Body of pancreas (tissue), 4 donors: ENCODE measurements around the gene GP1BB. TPM values are rescaled to one million over a fixed set of nuclear protein-coding genes. Genes with fewer than 3 reads are reported as not detected.

Experiments used
- ATAC-seq: fragments of 150-250 bp; one replicate; pipeline ENCODE4 v1.9.1; 2016
- DNase-seq, 4 donors: peaks; one replicate each; pipeline ENCODE4 v3.0.0-alpha.2; 2019
- H3K27ac ChIP-seq, 4 donors: fragments of 200-600 bp; sonication (generic); 1 replicate in 3 of 4; 2 replicates in 1 of 4; pipeline versions ENCODE4 v1.5.1 to v1.6.1; 2016 to 2019; ENCODE audit warnings: mild to moderate bottlenecking in 1 of 4, mixed read lengths in 1 of 4, moderate library complexity in 1 of 4
- H3K27me3 ChIP-seq, 2 donors: fragments of 200-600 bp; sonication (generic); one replicate each; pipeline ENCODE4 v1.6.0; 2016; ENCODE audit warnings: mild to moderate bottlenecking in 1 of 2
- H3K36me3 ChIP-seq, 2 donors: fragments of 200-600 bp; sonication (generic); replicated peaks in 1 of 2; 2 replicates each; pipeline ENCODE4 v1.5.1; 2016; ENCODE audit warnings: low read depth in 2 of 2; ENCODE audit not compliant: insufficient read depth in 1 of 2
- H3K4me1 ChIP-seq: fragments of 200-600 bp; sonication (generic); one replicate; pipeline ENCODE4 v1.6.0; 2016
- H3K4me3 ChIP-seq, 2 donors: fragments of 200-600 bp; sonication (generic); 1 replicate in 1 of 2; 2 replicates in 1 of 2; pipeline ENCODE4 v1.5.1; 2016 to 2019
- H3K9me3 ChIP-seq, 3 donors: fragments of 200-600 bp; sonication (generic); 1 replicate in 2 of 3; 2 replicates in 1 of 3; pipeline ENCODE4 v1.5.1; 2016
- POLR2A ChIP-seq, 3 donors: fragments of 450-650 bp; IDR thresholded peaks; one replicate each; pipeline ENCODE4 v1.6.1; 2016; ENCODE audit warnings: antibody characterized with exemption in 3 of 3, mild to moderate bottlenecking in 2 of 3
- WGBS, 2 donors: methylation state at CpG; one replicate each; pipeline ENCODE4 v1.1.5; 2017; 5-methylcytosine and 5-hydroxymethylcytosine counted together
- intact Hi-C: fragments of 100-400 bp; cut with DNase I; formaldehyde crosslinking; loops from one replicate; pipeline ENCODE4 v1.15.1; 2023
- total RNA-seq, 2 donors: library from RNA; depleted of rRNA; stranded (reverse); fragments of >200 nt; gene quantifications; one replicate each; pipeline ENCODE4 v1.1.0, GENCODE V29; 2016
- TF ChIP-seq, protein P1 (sequence below), 7 experiments: fragments of 450-650 bp in 4 of 7; fragments of 200-600 bp in 3 of 7; sonication (generic) in 3 of 7; IDR thresholded peaks; one replicate each; pipeline ENCODE4 v1.5.1; 2016 to 2019; ENCODE audit warnings: antibody characterized with exemption in 7 of 7

Gene GP1BB
- total RNA-seq, 2 donors from 2014 or later: 6.2 to 29.7 TPM

DNA sequence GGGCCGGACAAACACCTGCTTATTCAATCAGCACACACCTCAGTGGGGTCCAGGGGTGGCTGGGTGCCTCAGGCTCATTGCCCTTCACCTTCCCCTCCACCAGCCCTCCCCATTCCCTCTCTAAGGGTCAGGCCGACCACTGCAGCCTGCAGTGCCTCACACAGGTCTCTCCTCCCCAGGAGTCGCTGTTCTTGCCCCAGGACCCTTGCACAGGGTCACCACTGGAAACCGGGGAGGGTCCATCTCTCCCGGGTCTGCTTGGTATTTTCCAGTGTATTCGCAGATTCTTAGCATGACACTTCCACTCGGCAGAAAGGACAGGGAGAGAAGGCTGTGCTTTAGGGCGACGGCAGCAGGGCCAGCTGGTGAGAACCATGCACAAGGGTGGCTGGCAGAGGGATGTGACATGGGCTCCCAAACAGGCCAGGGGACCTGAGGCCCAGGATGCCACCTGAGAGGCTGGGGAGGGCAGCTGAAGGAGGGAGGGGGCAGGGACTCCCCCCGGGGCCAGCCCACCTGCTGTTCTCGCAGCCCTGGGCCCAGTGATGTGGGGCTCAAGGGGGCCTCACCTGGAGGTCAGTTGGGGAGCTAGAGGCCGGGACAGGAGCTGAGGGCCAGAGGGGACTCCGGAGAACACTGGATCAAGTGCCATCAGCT is 21.1 kb downstream of the GP1BB start:
- no peaks in the 10 kb centered on the region for H3K27me3 ChIP-seq
- no peak overlapping the region for H3K27ac ChIP-seq
- ATAC-seq (no peak), DNase-seq (no peak)
- no peak overlapping the region for H3K4me3 ChIP-seq
- no peaks in the 10 kb centered on the region for H3K4me1 ChIP-seq
- no peaks in the 10 kb centered on the region for H3K9me3 ChIP-seq
- 75 to 79% methylated on average over 11 to 13 of the region's 13 CpGs for WGBS, 2 donors
- TF ChIP-seq POLR2A (IDR thresholded peaks at IDR 0.05): no peak
- TF ChIP-seq, protein P1, sequence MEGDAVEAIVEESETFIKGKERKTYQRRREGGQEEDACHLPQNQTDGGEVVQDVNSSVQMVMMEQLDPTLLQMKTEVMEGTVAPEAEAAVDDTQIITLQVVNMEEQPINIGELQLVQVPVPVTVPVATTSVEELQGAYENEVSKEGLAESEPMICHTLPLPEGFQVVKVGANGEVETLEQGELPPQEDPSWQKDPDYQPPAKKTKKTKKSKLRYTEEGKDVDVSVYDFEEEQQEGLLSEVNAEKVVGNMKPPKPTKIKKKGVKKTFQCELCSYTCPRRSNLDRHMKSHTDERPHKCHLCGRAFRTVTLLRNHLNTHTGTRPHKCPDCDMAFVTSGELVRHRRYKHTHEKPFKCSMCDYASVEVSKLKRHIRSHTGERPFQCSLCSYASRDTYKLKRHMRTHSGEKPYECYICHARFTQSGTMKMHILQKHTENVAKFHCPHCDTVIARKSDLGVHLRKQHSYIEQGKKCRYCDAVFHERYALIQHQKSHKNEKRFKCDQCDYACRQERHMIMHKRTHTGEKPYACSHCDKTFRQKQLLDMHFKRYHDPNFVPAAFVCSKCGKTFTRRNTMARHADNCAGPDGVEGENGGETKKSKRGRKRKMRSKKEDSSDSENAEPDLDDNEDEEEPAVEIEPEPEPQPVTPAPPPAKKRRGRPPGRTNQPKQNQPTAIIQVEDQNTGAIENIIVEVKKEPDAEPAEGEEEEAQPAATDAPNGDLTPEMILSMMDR (IDR thresholded peaks at IDR 0.05): no peak
- intact Hi-C loops: no loop called here
- no peaks in the 10 kb centered on the region for H3K36me3 ChIP-seq

DNA sequence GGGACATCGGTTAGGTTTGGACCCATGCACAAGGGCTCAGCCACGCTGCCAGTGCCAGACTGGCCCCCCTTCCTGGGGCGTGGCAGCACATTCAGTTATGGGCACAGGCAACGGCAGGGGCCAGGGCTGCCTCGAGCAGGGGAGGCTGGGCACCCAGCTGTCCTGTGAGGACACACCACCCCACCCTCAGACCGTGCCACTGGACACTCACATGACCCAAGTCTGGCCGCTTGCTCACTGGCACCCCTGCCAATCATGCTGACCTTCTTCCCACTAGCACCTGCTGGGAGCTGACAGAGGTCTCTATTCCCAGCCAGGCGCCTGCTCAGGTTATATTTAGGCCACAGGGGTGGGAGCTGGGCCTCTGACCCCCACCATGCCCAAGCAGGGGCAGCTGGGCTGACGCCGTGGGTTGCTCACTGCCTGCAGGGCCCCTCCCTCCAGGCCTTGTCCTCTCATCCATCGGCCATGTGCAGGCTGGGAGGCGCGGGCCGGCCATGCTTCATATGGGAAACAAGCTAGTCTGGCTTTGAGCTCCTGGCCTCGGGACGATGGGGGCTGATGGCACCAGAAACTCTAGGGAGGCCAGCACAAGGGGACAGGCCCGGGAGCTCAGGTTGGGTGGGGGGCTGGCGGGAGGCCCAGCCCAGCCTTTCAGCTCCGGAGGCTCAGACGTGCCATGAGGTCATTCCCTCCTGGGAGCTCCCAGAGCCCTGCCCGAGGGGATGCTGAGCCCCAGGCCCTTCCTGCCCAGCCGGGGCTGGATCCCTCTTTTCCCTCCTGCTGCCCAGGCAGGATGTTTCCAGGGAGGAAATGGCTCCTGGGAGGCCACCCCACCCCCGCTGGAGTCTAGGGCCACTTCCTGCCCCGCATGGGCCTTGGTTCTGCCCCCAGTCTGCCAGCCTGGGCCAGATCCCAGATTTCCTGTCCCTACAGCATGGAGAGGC is 22.1 kb downstream of the GP1BB start:
- Histone ChIP-seq H3K4me1 (no peaks in the 10 kb centered on the region), H3K27me3 (no peaks in the 10 kb centered on the region), H3K36me3 (no peaks in the 10 kb centered on the region), H3K4me3 (no peak overlapping the region), H3K27ac (no peak overlapping the region), H3K9me3 (no peaks in the 10 kb centered on the region)
- WGBS, 2 donors: 58 to 70% methylated on average over 2 to 24 of the region's 24 CpGs
- ATAC-seq (no peak), DNase-seq (no peak)
- no peak for TF ChIP-seq POLR2A (IDR thresholded peaks at IDR 0.05)
- TF ChIP-seq, protein P1 (IDR thresholded peaks at IDR 0.05): no peak
- intact Hi-C loops: no loop called here

DNA sequence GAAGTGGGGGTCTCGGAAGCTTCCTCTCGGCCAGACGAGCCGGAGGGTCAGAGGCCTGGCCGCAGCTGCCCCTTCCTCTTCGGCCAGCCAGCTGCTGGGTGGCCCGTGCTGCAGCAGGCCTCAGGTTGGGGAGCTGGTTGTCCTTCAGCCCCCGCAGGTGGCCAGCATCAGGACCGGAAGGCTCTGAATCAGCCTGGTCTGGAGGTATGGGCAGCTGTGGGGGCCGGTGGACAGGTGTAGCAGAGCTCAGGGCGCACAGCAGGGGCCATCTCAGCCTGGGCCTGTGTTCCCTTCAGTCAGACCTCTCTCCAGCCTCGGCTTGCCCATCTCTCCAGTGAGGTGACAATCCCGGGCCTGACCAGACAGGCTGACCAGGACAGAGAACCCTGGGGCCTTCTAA is 23.4 kb downstream of the GP1BB start:
- no peaks in the 10 kb centered on the region for H3K4me1 ChIP-seq
- no peaks in the 10 kb centered on the region for H3K36me3 ChIP-seq
- intact Hi-C loops: no loop called here
- no peak for ATAC-seq
- no peak overlapping the region for H3K27ac ChIP-seq
- DNase-seq: no peak
- H3K4me3 ChIP-seq: no peak overlapping the region
- no peaks in the 10 kb centered on the region for H3K27me3 ChIP-seq
- H3K9me3 ChIP-seq: no peaks in the 10 kb centered on the region
- no peak for TF ChIP-seq POLR2A (IDR thresholded peaks at IDR 0.05)
- WGBS, 2 donors: 71% methylated on average over 11 of the region's 13 CpGs; no CpG with 5 or more reads in 1 of the 2 donors

DNA sequence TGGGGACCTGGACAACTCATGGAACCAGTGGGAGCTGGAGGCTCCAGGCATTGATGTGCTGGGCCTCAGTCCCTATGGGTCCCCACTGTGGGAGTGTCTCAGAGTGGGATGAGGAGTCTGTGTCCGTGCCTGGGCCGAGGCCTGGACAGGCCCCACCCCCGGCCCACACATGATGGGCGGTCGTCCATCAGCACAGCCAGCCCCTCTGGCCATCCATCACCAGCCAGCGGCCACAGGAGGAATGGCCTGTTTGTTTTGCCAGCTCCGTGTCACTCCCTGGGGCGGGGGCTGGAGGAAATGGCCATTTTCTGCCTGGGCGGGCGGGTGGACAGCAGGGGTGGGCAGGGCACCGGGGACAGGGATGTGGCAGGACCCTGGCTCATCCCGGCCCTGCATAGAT is 24.2 kb downstream of the GP1BB start:
- intact Hi-C loops: no loop called here
- TF ChIP-seq, protein P1 (IDR thresholded peaks at IDR 0.05): no peak
- TF ChIP-seq POLR2A (IDR thresholded peaks at IDR 0.05): no peak
- Histone ChIP-seq H3K27me3 (no peaks in the 10 kb centered on the region), H3K4me3 (no peak overlapping the region), H3K27ac (no peak overlapping the region), H3K36me3 (no peaks in the 10 kb centered on the region), H3K4me1 (no peaks in the 10 kb centered on the region), H3K9me3 (no peaks in the 10 kb centered on the region)
- 70% methylated on average over 11 of the region's 12 CpGs; no CpG with 5 or more reads in 1 of the 2 donors for WGBS, 2 donors
- DNase-seq: no peak
- no peak for ATAC-seq

DNA sequence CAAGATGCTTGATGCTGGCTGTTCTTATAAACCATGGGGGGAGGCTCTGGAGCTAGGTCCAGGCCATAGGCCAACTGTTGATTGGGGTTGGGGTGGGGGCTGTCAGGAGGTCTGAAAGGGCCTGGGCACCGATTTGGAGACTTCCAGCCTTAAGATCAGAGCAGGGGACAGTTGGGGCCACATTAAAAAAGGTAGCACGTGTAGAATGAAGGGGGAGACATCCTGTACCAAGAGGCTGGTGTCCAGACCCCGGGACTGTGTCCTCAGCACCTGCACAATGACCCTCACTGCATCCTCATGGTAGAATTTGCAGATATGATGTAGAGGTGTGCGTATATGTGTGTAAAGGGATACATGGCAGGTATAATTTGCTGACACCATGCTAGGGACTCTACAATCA is 24.8 kb downstream of the GP1BB start:
- Histone ChIP-seq H3K27ac (no peak overlapping the region), H3K9me3 (no peaks in the 10 kb centered on the region), H3K27me3 (no peaks in the 10 kb centered on the region), H3K36me3 (no peaks in the 10 kb centered on the region), H3K4me1 (no peaks in the 10 kb centered on the region), H3K4me3 (no peak overlapping the region)
- DNase-seq: no peak
- ATAC-seq: no peak
- 45 to 68% methylated on average over 3 to 4 of the region's 4 CpGs for WGBS, 2 donors
- intact Hi-C loops: no loop called here
- TF ChIP-seq POLR2A (IDR thresholded peaks at IDR 0.05): no peak
- TF ChIP-seq, protein P1 (IDR thresholded peaks at IDR 0.05): no peak
